Stimulated activated CD4-positive, alpha-beta T cell treated with anti-CD3 and anti-CD28 coated beads, TNF-alpha, amount 100 ng/mL, for 48 hours (primary cell): ENCODE results near the gene PPFIBP2.

ENCODE experiments used
- DNase-seq, 3 donors: peaks; one replicate each; pipeline ENCODE4 v3.0.0-alpha.2; 2020; ENCODE audit warnings: low read depth in 3 of 3

Gene PPFIBP2

DNA sequence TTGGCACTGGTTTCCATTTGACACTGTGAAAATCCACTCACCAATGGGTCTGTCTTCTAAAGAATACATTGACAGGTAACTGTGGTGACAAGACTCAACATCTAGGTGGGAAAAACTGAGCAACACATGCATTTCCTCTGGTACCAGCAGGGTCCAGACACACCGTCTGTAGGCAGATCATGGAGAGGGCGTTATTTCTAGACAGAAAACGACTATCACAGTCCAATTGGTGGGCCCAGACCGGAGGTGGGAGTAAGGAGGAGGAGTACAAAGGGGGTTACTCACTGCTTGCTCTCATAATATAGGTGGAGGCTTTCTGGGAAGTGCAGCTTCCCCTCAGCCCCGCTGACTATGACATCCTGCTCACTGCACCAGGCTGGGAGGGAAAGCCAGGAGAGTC, 182.6 kb downstream of the PPFIBP2 start:
- no peak for DNase-seq
